ENCODE measurements around the gene SLFN11.
"Not testable (repeated sequence)": the region's sequence is repeated elsewhere in the genome, so short reads cannot be mapped to it uniquely, and the experiment has no call there.

SLFN11 gene, protein sequence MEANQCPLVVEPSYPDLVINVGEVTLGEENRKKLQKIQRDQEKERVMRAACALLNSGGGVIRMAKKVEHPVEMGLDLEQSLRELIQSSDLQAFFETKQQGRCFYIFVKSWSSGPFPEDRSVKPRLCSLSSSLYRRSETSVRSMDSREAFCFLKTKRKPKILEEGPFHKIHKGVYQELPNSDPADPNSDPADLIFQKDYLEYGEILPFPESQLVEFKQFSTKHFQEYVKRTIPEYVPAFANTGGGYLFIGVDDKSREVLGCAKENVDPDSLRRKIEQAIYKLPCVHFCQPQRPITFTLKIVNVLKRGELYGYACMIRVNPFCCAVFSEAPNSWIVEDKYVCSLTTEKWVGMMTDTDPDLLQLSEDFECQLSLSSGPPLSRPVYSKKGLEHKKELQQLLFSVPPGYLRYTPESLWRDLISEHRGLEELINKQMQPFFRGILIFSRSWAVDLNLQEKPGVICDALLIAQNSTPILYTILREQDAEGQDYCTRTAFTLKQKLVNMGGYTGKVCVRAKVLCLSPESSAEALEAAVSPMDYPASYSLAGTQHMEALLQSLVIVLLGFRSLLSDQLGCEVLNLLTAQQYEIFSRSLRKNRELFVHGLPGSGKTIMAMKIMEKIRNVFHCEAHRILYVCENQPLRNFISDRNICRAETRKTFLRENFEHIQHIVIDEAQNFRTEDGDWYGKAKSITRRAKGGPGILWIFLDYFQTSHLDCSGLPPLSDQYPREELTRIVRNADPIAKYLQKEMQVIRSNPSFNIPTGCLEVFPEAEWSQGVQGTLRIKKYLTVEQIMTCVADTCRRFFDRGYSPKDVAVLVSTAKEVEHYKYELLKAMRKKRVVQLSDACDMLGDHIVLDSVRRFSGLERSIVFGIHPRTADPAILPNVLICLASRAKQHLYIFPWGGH

GRCh38 chr17:35373534-35373983, at the start of gene SLFN11:
SLFN11 (minus strand) TSS chr17:35373621; CDS start chr17:35363807, 9,814 bp downstream.
- peak; percentile 28 for DNase-seq (ENCODE audit: low read depth)

DNA sequence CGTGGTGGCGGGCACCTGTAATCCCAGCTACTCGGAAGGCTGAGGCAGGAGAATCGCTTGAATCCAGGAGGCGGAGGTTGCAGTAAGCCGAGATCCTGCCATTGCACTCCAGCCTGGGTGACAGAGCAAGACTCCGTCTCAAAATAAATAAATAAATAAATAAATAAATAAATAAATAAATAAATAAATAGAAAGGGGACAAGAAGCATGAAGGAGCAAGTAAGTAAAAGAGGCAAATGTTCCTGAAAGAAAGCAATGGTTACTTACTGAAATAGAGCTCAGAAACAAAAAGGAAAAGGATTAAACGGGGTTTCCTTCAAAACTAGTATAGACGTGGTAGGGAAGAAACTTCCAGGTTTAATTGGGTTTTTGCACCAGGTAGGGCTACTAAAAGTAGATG, 47.6 kb upstream of the SLFN11 start:
- DNase-seq (ENCODE audit: low read depth): not testable (repeated sequence)

GRCh38 chr17:35416659-35417058, 43.2 kb upstream of the SLFN11 start:
- no peak for DNase-seq (ENCODE audit: low read depth)

DNA sequence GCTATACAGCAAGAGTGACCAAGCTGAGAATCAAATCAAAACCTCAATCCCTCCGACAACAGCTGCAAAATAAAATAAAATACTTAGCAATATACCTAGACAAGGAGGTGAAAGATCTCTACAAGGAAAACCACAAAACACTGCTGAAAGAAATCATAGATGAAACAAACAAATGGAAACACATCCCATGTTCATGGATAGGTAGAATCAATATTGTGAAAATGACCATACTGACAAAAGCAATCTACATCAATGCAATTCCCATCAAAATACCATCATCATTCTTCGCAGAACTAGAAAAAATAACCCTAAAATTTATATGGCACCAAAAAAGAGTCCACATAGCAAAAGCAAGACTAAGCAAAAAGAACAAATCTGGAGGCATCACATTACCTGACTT, 41.3 kb upstream of the SLFN11 start:
- not testable (repeated sequence) for DNase-seq (ENCODE audit: low read depth)

DNA sequence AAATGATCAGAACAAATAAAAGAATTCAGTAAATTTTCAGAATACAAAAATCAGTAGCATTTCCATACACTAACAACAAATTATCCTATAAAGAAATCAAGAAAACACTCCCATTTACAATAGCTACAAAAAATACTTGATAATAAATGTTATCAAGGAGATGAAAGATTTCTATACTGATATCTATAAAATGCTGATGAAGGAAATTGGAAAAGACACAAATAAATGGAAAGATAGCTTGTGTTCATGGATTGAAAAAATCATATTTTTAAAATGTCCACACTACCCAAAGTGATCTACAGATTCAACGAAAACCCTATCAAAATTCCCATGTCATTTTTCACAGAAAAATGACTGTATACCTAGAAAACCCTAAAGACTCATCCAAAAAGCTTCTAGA, 40.8 kb upstream of the SLFN11 start:
- DNase-seq (ENCODE audit: low read depth): no peak

DNA sequence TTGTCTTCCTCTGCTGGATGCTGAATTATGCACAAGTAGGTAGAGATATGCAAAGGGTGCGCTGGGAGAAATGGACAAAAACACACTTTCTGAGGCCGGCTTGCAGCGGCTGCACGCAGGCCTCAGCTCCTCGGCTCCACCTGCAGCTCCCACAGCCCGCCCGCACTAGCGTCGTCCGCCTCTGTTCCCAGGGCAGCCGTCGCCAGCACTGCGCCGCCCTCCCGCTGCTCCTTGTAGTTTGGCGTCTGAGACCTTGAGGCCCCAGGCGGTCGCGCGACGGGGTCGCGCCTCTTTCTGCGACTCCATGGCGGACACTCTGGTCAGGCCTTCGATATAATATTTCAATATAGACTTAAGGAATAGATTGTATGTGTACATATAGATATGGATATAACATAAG, 34.1 kb upstream of the SLFN11 start:
- no peak for DNase-seq (ENCODE audit: low read depth)

- DNase-seq (ENCODE audit: low read depth): no peak
Observed at GRCh38 chr17:35406568-35406967, 33.1 kb upstream of the SLFN11 start.

DNA sequence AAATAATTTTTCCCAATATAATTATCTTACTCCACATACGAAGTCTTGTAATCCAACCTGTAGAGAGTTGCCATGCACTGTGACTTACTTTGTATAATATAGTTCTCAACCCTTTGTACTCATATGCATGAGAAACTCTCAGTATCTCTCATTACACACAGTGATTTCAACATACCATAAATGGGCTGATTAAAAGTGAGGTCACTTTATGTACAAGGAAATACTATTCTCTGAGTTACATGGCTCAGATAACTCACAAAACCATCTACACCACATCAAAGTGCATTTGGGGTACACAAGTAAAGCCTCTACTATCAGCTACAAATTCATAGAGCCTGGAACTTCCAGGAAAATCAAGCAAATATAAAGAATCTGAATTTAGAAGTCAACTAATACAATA, 30.9 kb upstream of the SLFN11 start:
- DNase-seq (ENCODE audit: low read depth): no peak

GRCh38 chr17:35393783-35394182, 20.4 kb upstream of the SLFN11 start:
- DNase-seq (ENCODE audit: low read depth): not testable (repeated sequence)

GRCh38 chr17:35390663-35391062, 17.2 kb upstream of the SLFN11 start:
- DNase-seq (ENCODE audit: low read depth): no peak

DNA sequence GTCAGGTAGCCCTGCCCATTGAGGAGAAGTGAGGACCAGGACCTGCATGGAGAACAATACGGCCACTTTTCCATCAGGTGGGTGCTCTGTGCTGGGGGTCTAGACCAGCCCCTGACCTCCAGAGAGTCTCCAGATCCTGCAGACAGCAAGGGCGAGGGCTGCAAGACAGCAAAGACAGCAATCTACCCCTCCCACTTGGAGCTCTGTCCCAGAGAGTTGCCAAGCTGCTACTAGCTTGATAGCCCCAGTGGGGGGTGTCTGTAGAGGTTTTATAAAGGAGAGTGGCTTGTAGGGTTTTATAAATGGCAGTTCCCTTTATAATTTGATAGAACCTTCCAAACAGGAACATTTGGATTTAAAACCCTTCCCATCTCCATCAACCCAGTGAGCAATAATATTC, 16.7 kb upstream of the SLFN11 start:
- no peak for DNase-seq (ENCODE audit: low read depth)

GRCh38 chr17:35387496-35387895, 14.1 kb upstream of the SLFN11 start:
- no peak for DNase-seq (ENCODE audit: low read depth)

DNA sequence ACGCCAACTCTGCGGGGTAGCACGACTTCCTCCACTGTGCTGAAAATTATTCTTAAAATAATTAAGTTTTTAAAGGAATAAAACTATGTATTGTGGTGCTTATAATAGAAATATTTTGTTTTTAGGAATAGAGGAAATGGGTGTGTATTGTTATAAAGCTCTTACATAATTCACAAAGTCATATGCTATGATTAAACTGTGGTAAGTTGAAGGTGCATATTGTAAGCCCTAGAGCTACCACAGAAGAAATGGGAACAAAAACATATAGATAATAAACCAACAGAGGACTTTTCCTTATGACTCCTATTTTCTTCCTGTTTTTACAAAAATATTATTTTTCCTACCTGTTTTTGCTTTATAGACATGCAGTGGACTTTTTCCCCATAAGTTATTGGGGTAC, 4.3 kb upstream of the SLFN11 start:
- no peak for DNase-seq (ENCODE audit: low read depth)

DNA sequence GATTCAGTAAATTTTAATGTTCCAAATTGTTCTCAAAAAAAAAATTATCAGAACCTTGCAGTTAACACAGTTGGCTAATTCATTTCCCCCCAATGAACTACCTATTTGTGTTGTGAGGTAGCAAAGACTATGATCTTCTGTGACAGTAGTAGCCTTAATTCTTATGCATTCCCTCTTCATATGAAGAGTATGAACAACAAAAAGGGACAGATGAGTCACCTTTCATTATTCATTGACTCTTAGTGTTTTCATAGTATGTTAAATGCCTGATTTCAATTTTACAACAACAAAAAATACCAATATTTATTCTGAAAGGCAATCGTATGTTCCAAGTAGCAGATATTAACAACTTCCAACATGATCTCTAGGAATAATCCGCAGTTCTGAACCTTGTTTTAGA, 3.6 kb upstream of the SLFN11 start:
- no peak for DNase-seq (ENCODE audit: low read depth)

- DNase-seq (ENCODE audit: low read depth): no peak
Observed at GRCh38 chr17:35376245-35376644, 2.8 kb upstream of the SLFN11 start.

DNA sequence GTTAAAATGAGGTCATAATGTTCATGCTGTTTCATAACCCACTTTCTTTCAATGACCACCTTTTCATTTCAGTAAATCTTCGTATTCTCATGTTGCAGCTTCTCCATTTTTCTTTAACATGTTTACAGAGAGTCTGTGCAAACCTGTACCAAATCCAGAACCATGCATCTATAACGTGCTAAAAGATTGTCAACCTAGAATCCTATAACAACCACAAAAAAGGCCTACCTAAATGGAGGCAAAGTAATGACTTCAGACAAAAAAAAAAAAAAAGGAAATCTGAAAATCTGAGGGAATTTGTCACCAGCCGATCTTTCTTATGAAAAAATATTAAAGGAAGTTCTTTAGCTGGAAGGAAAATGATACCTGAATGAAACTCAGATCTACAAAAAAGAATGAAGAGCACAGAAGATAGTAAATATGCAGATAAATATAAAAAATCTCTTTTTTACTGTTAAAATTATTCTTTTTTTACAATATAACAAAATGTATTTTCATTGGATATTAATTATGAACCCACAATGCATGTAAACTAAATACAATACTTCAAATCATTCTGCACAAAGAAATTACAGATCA, 1.4 kb upstream of the SLFN11 start:
- DNase-seq (ENCODE audit: low read depth): no peak

GRCh38 chr17:35373984-35374765, 754 bp upstream of the SLFN11 start:
- DNase-seq (ENCODE audit: low read depth): no peak

DNA sequence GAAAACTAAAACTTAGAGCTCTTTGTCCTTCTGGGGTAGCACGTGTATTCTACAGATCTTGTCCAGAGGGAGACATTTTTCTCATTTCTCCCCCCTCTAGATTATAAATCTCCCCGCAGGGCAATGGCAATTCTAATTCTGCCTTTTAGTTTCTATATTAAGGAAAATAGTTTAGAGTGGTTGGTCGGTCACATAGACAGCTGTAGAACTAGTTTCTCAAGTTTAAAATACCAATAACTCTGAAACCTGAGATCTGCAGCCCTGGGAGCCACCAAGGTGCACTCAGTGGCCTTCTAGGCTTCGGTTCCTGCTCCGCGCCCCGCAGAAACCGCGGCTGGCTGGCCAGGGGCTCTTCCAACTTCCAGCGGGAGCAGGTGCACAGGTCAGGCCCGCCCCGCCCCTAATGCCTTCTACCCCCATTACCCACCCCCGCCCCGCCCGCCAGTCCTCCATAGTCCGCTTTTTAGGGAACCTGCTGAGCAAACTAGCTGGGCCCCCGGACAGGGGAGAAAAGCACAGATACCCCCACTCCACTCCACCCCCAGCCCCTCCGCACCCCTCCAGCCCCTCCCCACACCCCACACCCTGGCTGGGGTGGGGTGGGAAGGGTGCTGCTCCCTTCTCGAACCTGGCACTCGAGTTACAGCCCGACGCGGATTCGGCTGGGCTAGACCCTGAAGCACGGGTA, 431 bp downstream of the SLFN11 start:
- no peak for DNase-seq (ENCODE audit: low read depth)

GRCh38 chr17:35371934-35372333, 1.5 kb downstream of the SLFN11 start:
- no peak for DNase-seq (ENCODE audit: low read depth)

DNA sequence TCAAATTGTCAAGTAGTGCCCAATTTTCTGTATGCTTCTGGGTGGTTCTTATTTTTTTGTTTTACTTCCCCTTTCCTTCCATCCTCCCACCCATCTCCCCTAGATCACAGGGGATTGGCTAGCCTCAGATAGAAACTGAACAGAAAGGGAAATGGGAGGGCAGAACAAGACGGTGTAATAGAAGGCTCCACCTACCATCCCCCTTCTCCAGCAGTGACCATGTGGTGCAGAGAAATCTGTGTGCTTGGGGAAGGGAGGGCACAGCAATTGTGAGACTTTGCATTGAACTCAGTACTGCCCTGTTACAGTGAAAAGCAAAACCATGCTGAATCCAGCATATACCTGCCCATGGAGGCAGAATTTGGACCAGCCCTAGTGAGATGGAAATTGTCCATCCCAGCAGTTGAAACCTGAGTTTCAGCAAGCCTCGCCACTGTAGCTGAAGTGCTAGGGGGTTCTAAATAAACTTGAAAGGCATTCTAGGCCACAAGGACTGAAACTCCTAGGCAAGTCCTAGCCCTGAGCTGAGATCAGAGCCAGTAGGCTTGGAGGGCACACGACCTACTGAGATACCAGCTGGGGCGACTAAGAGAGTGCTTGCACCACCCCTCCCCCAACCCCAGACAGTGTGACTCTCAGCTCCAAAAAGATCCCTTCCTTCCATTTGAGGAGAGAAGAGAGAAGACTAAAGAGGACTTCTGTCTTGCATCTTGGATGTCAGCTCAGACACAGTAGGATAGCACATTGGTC, 5.2 kb downstream of the SLFN11 start:
- no peak for DNase-seq (ENCODE audit: low read depth)

DNA sequence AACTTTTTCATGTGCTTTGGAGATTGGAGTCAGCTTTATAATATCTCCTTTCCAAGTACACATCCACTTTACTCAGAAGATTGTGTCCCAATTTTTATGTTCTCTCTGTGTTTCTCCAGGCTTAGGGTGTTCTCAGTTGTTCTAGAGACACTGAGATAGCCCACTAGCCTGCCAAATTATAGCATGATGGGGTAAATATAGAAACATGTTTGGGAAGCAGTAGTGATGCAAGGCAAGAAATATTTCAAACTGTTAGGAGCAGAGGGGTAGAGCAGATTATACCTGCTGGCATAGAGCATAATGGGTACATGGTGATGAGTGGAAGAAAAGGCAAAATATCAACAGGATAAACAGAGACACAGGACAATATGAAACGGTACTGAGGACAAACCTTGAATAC, 12.4 kb downstream of the SLFN11 start:
- no peak for DNase-seq (ENCODE audit: low read depth)
